Tibial nerve (tissue), 3 donors: ENCODE data around the gene CDY2B.
"Not testable (repeated sequence)": the region's sequence is repeated elsewhere in the genome, so short reads cannot be mapped to it uniquely, and the experiment has no call there.

Experiments used
- CTCF ChIP-seq, 5 experiments: fragments of 200-600 bp in 3 of 5; fragments of 450-650 bp in 2 of 5; sonication (generic) in 3 of 5; IDR thresholded peaks; one replicate each; pipeline ENCODE4 v1.5.1; 2016 to 2019; ENCODE audit warnings: antibody characterized with exemption in 5 of 5, mild to moderate bottlenecking in 3 of 5, moderate library complexity in 2 of 5
- POLR2A ChIP-seq, 2 donors: fragments of 450-650 bp; IDR thresholded peaks; one replicate each; pipeline ENCODE4 v1.6.1; 2017; ENCODE audit warnings: antibody characterized with exemption in 2 of 2, mild to moderate bottlenecking in 2 of 2, moderate library complexity in 2 of 2

GRCh38 chrY:17908009-17908408 is 28.0 kb upstream of the CDY2B start:
- not testable (repeated sequence) for TF ChIP-seq CTCF, POLR2A (IDR thresholded peaks at IDR 0.05)
